B cell (primary cell): ENCODE results near the gene PLPP3. TPM values are rescaled to one million over a fixed set of nuclear protein-coding genes. Genes with fewer than 3 reads are reported as not detected.

Source experiments
- ATAC-seq: fragments of 200-7000 bp; cut with Tn5 transposase; one replicate; pipeline ENCODE4 v1.10.0; 2021; ENCODE audit warnings: low read depth, mild to moderate bottlenecking, moderate number of reproducible peaks, moderate library complexity
- CTCF ChIA-PET: fragments of 350-600 bp; sonication (Branson Sonifier 250); formaldehyde crosslinking; loops from one replicate; lab custom pipeline; 2021; ENCODE audit warnings: antibody characterized with exemption, inconsistent platforms; lab: Charles Lee
- POLR2A ChIA-PET: fragments of 350-600 bp; sonication (Branson Sonifier 250); formaldehyde crosslinking; loops from one replicate; lab custom pipeline; 2021; ENCODE audit warnings: antibody characterized with exemption; lab: Charles Lee
- DNase-seq: peaks from one replicate; pipeline ENCODE4 v3.0.0; 2013
- H2AFZ ChIP-seq: 2 replicates; pipeline ENCODE4 v1.6.1; 2012; ENCODE audit warnings: mild to moderate bottlenecking, low read depth, low read length; ENCODE audit not compliant: insufficient read depth, poor library complexity, severe bottlenecking
- H3K27ac ChIP-seq, 2 donors: 1 replicate in 1 of 2; 2 replicates in 1 of 2; pipeline ENCODE4 v1.5.1; 2012 to 2013; ENCODE audit warnings: low read length in 2 of 2, mild to moderate bottlenecking in 2 of 2, moderate library complexity in 1 of 2
- H3K27me3 ChIP-seq, 4 experiments: fragments of 200-600 bp in 1 of 4; sonication (generic) in 1 of 4; replicated peaks in 1 of 4; 1 replicate in 2 of 4; 2 replicates in 2 of 4; pipeline versions ENCODE4 v1.6.1 to v1.7.0; 2013 to 2016; ENCODE audit warnings: low read length in 3 of 4, mild to moderate bottlenecking in 2 of 4, mixed read lengths in 1 of 4, moderate library complexity in 1 of 4; ENCODE audit not compliant: insufficient read depth in 4 of 4, control insufficient read depth in 3 of 4; ENCODE audit errors: control extremely low read depth in 1 of 4
- H3K36me3 ChIP-seq, 2 experiments: replicated peaks in 1 of 2; 1 replicate in 1 of 2; 2 replicates in 1 of 2; pipeline versions ENCODE4 v1.6.1 to v1.7.1; 2013; ENCODE audit warnings: low read length in 1 of 2; ENCODE audit not compliant: insufficient read depth in 2 of 2, control insufficient read depth in 1 of 2; ENCODE audit errors: control extremely low read depth in 1 of 2, extremely low read depth in 1 of 2
- H3K4me1 ChIP-seq, 2 donors: fragments of 200-600 bp in 1 of 2; sonication (generic) in 1 of 2; 1 replicate in 1 of 2; 2 replicates in 1 of 2; pipeline versions ENCODE4 v1.5.1 to v1.6.1; 2013 to 2017; ENCODE audit warnings: low read length in 2 of 2; ENCODE audit not compliant: control insufficient read depth in 2 of 2, insufficient read depth in 2 of 2
- H3K4me2 ChIP-seq: replicated peaks from 2 replicates; pipeline ENCODE3; 2012; ENCODE audit warnings: mild to moderate bottlenecking, low read depth, low read length; ENCODE audit not compliant: poor library complexity, severe bottlenecking
- H3K4me3 ChIP-seq, 5 experiments: fragments of 200-600 bp in 1 of 5; sonication (generic) in 1 of 5; 1 replicate in 3 of 5; 2 replicates in 2 of 5; pipeline versions ENCODE4 v1.5.1 to v1.7.0; 2011 to 2016; ENCODE audit warnings: low read length in 4 of 5, mild to moderate bottlenecking in 4 of 5, low read depth in 2 of 5, control low read depth in 1 of 5, moderate library complexity in 1 of 5; ENCODE audit not compliant: insufficient read depth in 1 of 5; ENCODE audit errors: control extremely low read depth in 1 of 5, extremely low read depth in 1 of 5
- H3K79me2 ChIP-seq: fragments of 200-600 bp; sonication (generic); one replicate; pipeline ENCODE4 v1.6.0; 2016; ENCODE audit warnings: low read length; ENCODE audit not compliant: control insufficient read depth, insufficient read depth
- H3K9ac ChIP-seq: fragments of 200-600 bp; sonication (generic); 2 replicates; pipeline ENCODE4 v1.6.1; 2017; ENCODE audit warnings: mild to moderate bottlenecking, low read length, moderate library complexity
- H3K9me3 ChIP-seq, 3 donors: one replicate each; pipeline versions ENCODE4 v1.6.1 to v1.7.1; 2013; ENCODE audit warnings: low read length in 2 of 3; ENCODE audit not compliant: control insufficient read depth in 2 of 3, insufficient read depth in 1 of 3; ENCODE audit errors: control extremely low read depth in 1 of 3
- H4K20me1 ChIP-seq: 2 replicates; pipeline ENCODE4 v1.6.0; 2012; ENCODE audit warnings: mild to moderate bottlenecking, low read length; ENCODE audit not compliant: insufficient read depth, control insufficient read depth, poor library complexity, severe bottlenecking
- H3K27ac Mint-ChIP-seq: one replicate; pipeline ENCODE4 v1.8.0; 2021; ENCODE audit warnings: mixed read lengths
- H3K27me3 Mint-ChIP-seq: one replicate; pipeline ENCODE4 v1.8.0; 2021; ENCODE audit warnings: mixed read lengths
- H3K4me1 Mint-ChIP-seq: one replicate; pipeline ENCODE4 v1.8.0; 2021; ENCODE audit warnings: mixed read lengths
- H3K4me3 Mint-ChIP-seq: one replicate; pipeline ENCODE4 v1.8.0; 2021; ENCODE audit warnings: mixed read lengths
- H3K9me3 Mint-ChIP-seq: one replicate; pipeline ENCODE4 v1.8.0; 2022; ENCODE audit warnings: mixed read lengths; ENCODE audit not compliant: insufficient read depth
- CTCF ChIP-seq: fragments of 200-600 bp; IDR thresholded peaks from one replicate; pipeline ENCODE4 v1.8.0; 2022; ENCODE audit warnings: antibody characterized with exemption, mild to moderate bottlenecking
- EZH2 ChIP-seq: IDR thresholded peaks from 2 replicates; pipeline ENCODE4 v1.6.1; 2012; ENCODE audit warnings: borderline replicate concordance, low read depth, mild to moderate bottlenecking, moderate library complexity, low read length; ENCODE audit not compliant: insufficient read depth, poor library complexity, severe bottlenecking
- WGBS: methylation state at CpG from one replicate; pipeline ENCODE4 v1.1.5; 2013; ENCODE audit warnings: missing lambda C conversion rate; ENCODE audit not compliant: insufficient coverage; 5-methylcytosine and 5-hydroxymethylcytosine counted together
- intact Hi-C: fragments of 100-400 bp; cut with micrococcal nuclease; formaldehyde crosslinking; loops from one replicate; pipeline ENCODE4 v1.10.0; 2022
- polyA plus RNA-seq: library from polyadenylated mRNA; depleted of rRNA; stranded (reverse); fragments of >200 nt; gene quantifications from 2 replicates; pipeline ENCODE4 v1.2.3, GENCODE V29; 2012
- total RNA-seq, 2 donors: library from RNA; stranded (reverse); fragments of 120-200 nt in 1 of 2; gene quantifications; 1 replicate in 1 of 2; 2 replicates in 1 of 2; pipeline versions ENCODE4 v1.2.3 to v1.2.4, GENCODE V29; 2013 to 2022

Gene PLPP3
- total and polyA plus RNA-seq, 2 donors (not counting 1 experiment from before 2014, with no cell fraction given): 1.8 to 2.9 TPM

GRCh38 chr1:56590520-56591011 lies 11.2 kb upstream of the PLPP3 start:
- no peaks in the 10 kb centered on the region for H3K9me3 Mint-ChIP-seq

GRCh38 chr1:56589369-56589768 lies 10.0 kb upstream of the PLPP3 start:
- ChIA-PET POLR2A (no interaction called here), CTCF (interaction anchor here (1.0 to 1.3 kb wide), 2 partner anchors 8 to 1213 kb away, joined by 4 to 5 read pairs; no protein-coding TSS in a partner anchor)
- no peaks in the 10 kb centered on the region for H3K36me3 ChIP-seq
- no peak overlapping the region for H2AFZ ChIP-seq
- intact Hi-C loops: loop anchor here (10.0 kb wide), 1 partner anchor 1375 kb away; the partner anchor contains the start of gene USP24
- H3K79me2 ChIP-seq: no peaks in the 10 kb centered on the region
- peaks cover 4% of the 10 kb centered on the region for H3K4me1 Mint-ChIP-seq
- no peak overlapping the region for H3K4me3 ChIP-seq
- no peak overlapping the region for H3K4me2 ChIP-seq
- DNase-seq (no peak), ATAC-seq (no peak)
- H3K27me3 Mint-ChIP-seq: no peaks in the 10 kb centered on the region
- H3K4me1 ChIP-seq: no peaks in the 10 kb centered on the region
- no peak overlapping the region for H3K4me3 Mint-ChIP-seq
- no peak overlapping the region for H3K27ac Mint-ChIP-seq
- no peak overlapping the region for H3K27ac ChIP-seq
- H3K9me3 Mint-ChIP-seq: no peaks in the 10 kb centered on the region
- no CpG with 5 or more reads among the region's 2 CpGs for WGBS
- no peaks in the 10 kb centered on the region for H4K20me1 ChIP-seq
- H3K9me3 ChIP-seq: no peaks in the 10 kb centered on the region
- no peak overlapping the region for H3K9ac ChIP-seq
- TF ChIP-seq EZH2 (no peak), CTCF (no peak)
- H3K27me3 ChIP-seq: no peaks in the 10 kb centered on the region

More at GRCh38 chr1:56590520-56591011, 11.2 kb upstream of the PLPP3 start:
- Histone ChIP-seq H3K4me3 (no peak overlapping the region), H3K9me3 (no peaks in the 10 kb centered on the region), H3K79me2 (no peaks in the 10 kb centered on the region), H3K27me3 (no peaks in the 10 kb centered on the region), H3K4me2 (no peak overlapping the region), H3K9ac (no peak overlapping the region), H3K27ac (no peak overlapping the region), H2AFZ (no peak overlapping the region), H3K4me1 (no peaks in the 10 kb centered on the region), H4K20me1 (no peaks in the 10 kb centered on the region), H3K36me3 (no peaks in the 10 kb centered on the region)
- no peak for TF ChIP-seq CTCF
- TF ChIP-seq EZH2: no peak
- 88% methylated on average over 2 of the region's 3 CpGs for WGBS
- ChIA-PET POLR2A (no interaction called here), CTCF (interaction anchor here (1.3 kb wide), 1 partner anchor 9 kb away, joined by 5 read pairs; no protein-coding TSS in a partner anchor)
- no peak for DNase-seq
- Mint-ChIP-seq H3K4me3 (no peak overlapping the region), H3K27ac (no peak overlapping the region), H3K27me3 (no peaks in the 10 kb centered on the region), H3K4me1 (no peaks in the 10 kb centered on the region)
- intact Hi-C loops: no loop called here
- no peak for ATAC-seq
